Kidney (tissue), 14 donors: ENCODE results near the gene HSF2BP. TPM values are rescaled to one million over a fixed set of nuclear protein-coding genes. Genes with fewer than 3 reads are reported as not detected.
A peak's percentile ranks its signal among the peaks of the same experiment; 100 is the strongest.

ENCODE experiments used
- DNase-seq, 5 donors: peaks; one replicate each; pipeline ENCODE4 v3.0.0-alpha.2; 2013 to 2020
- FAIRE-seq: peaks from 2 replicates; lab custom pipeline; 2012; peaks lifted over from hg19 to GRCh38; lab: Jason Lieb, UNC
- H3K27ac ChIP-seq, 2 donors: one replicate each; pipeline ENCODE4 v1.7.0; 2013; ENCODE audit warnings: low read depth in 2 of 2, low read length in 2 of 2, inconsistent platforms in 1 of 2
- H3K27me3 ChIP-seq: one replicate; pipeline ENCODE4 v1.7.1; 2013; ENCODE audit warnings: low read length, inconsistent platforms; ENCODE audit not compliant: control insufficient read depth, insufficient read depth
- H3K36me3 ChIP-seq, 3 donors: one replicate each; pipeline versions ENCODE4 v1.7.0 to v1.7.1; 2013; ENCODE audit warnings: low read length in 3 of 3, control low read depth in 1 of 3, inconsistent platforms in 1 of 3; ENCODE audit not compliant: insufficient read depth in 3 of 3, control insufficient read depth in 2 of 3
- H3K4me1 ChIP-seq, 3 donors: one replicate each; pipeline versions ENCODE4 v1.7.0 to v1.7.1; 2013; ENCODE audit warnings: low read length in 3 of 3, inconsistent platforms in 1 of 3, low read depth in 1 of 3; ENCODE audit not compliant: control insufficient read depth in 2 of 3, insufficient read depth in 2 of 3
- H3K4me3 ChIP-seq, 3 donors: one replicate each; pipeline versions ENCODE4 v1.7.0 to v1.8.1; 2013; ENCODE audit warnings: low read length in 3 of 3, control low read depth in 1 of 3, inconsistent platforms in 1 of 3
- H3K9ac ChIP-seq, 3 donors: one replicate each; pipeline versions ENCODE4 v1.7.0 to v1.7.1; 2013; ENCODE audit warnings: low read length in 3 of 3, control low read depth in 1 of 3, inconsistent platforms in 1 of 3
- H3K9me3 ChIP-seq, 3 donors: one replicate each; pipeline versions ENCODE4 v1.7.0 to v1.7.1; 2013; ENCODE audit warnings: low read length in 3 of 3, control low read depth in 1 of 3, inconsistent platforms in 1 of 3; ENCODE audit not compliant: control insufficient read depth in 2 of 3, insufficient read depth in 1 of 3
- intact Hi-C: fragments of 100-400 bp; cut with DNase I; formaldehyde crosslinking; loops from one replicate; pipeline ENCODE4 v1.11.1; 2022
- polyA plus RNA-seq: library from polyadenylated mRNA; stranded (reverse); fragments of 350-450 nt; fragmentation: Illumina TruSeq; extraction: RNeasy Lipid Tissue Mini Kit (QIAGEN cat#74804); gene quantifications from one replicate; pipeline ENCODE4 v1.2.3, GENCODE V29; 2014; ENCODE audit warnings: low read depth, low replicate concordance; ENCODE audit not compliant: insufficient read depth
- total RNA-seq: library from RNA; stranded (reverse); fragmentation: NEBNext Ultra II Directional; extraction: Animal tissue kit (Norgen Biotek cat#: 25700); gene quantifications from one replicate; pipeline ENCODE4 v1.2.1, GENCODE V29; 2021
- TF ChIP-seq, protein P1 (sequence below): IDR thresholded peaks from 3 replicates; pipeline ENCODE4 v1.5.1; 2012; ENCODE audit warnings: mild to moderate bottlenecking, moderate library complexity, borderline replicate concordance; ENCODE audit not compliant: insufficient read depth; ENCODE audit errors: extremely low read depth
- donor health status: control.
- donor health status: control.
- donor health status: control.
- donor health status: control.
- donor health status: control.
- donor health status: DM: yes; HTN: yes; CAD: no.
- donor health status: Normal renal cell carcinoma (clear cell type).

The HSF2BP gene
- total and polyA plus RNA-seq, 2 donors from 2014 or later = 0.19 to 0.60 TPM

GRCh38 chr21:43627527-43627926 lies 31.8 kb downstream of the HSF2BP start:
- Histone ChIP-seq H3K9me3 (peaks cover 0 to 4% (median 0%) of the 10 kb centered on the region in 3 donors), H3K4me1 (peaks cover 0 to 2% (median 0%) of the 10 kb centered on the region in 3 donors), H3K36me3 (no peaks in the 10 kb centered on the region), H3K9ac (no peak overlapping the region), H3K4me3 (no peak overlapping the region), H3K27me3 (no peaks in the 10 kb centered on the region), H3K27ac (no peak overlapping the region)
- intact Hi-C loops = no loop called here
- TF ChIP-seq, protein P1, sequence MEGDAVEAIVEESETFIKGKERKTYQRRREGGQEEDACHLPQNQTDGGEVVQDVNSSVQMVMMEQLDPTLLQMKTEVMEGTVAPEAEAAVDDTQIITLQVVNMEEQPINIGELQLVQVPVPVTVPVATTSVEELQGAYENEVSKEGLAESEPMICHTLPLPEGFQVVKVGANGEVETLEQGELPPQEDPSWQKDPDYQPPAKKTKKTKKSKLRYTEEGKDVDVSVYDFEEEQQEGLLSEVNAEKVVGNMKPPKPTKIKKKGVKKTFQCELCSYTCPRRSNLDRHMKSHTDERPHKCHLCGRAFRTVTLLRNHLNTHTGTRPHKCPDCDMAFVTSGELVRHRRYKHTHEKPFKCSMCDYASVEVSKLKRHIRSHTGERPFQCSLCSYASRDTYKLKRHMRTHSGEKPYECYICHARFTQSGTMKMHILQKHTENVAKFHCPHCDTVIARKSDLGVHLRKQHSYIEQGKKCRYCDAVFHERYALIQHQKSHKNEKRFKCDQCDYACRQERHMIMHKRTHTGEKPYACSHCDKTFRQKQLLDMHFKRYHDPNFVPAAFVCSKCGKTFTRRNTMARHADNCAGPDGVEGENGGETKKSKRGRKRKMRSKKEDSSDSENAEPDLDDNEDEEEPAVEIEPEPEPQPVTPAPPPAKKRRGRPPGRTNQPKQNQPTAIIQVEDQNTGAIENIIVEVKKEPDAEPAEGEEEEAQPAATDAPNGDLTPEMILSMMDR = no peak
- DNase-seq (no peak), FAIRE-seq (no peak)

DNA sequence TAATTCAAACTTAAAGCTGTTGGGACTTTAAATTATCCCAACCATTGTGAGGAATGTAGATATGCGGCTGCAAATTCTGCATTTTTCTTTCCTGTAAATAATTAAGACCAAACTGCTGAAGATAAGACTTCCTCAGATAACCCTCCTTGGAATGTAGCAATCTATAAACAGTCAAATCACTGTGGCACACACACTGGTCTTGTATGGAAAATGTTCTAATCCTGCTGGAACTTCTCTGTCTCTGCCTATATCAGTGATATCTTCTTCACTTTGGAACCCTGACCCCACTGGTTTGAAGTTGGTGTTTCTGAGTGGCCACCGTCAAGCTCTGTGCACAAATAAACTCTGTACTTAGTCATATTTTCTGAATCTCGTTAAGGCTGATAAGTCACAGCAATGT lies 32.9 kb downstream of the HSF2BP start:
- Histone ChIP-seq H3K27me3 (no peaks in the 10 kb centered on the region), H3K4me3 (no peak overlapping the region), H3K9me3 (peaks cover 0 to 4% (median 0%) of the 10 kb centered on the region in 3 donors), H3K9ac (no peak overlapping the region), H3K4me1 (peaks cover 0 to 2% (median 0%) of the 10 kb centered on the region in 3 donors), H3K36me3 (no peaks in the 10 kb centered on the region), H3K27ac (no peak overlapping the region)
- no peak for DNase-seq
- intact Hi-C loops = no loop called here
- TF ChIP-seq, protein P1 = no peak
- FAIRE-seq = no peak

GRCh38 chr21:43624339-43624738 lies 34.9 kb downstream of the HSF2BP start:
- no peak overlapping the region for H3K9ac ChIP-seq
- peaks cover 0 to 4% (median 0%) of the 10 kb centered on the region in 3 donors for H3K9me3 ChIP-seq
- TF ChIP-seq, protein P1 = no peak
- no peak overlapping the region for H3K4me3 ChIP-seq
- intact Hi-C loops = no loop called here
- FAIRE-seq = no peak
- DNase-seq = peak in 3 of 5 donors; percentile 27 to 53 (median 50)
- H3K27me3 ChIP-seq = no peaks in the 10 kb centered on the region
- peaks cover 0 to 2% (median 0%) of the 10 kb centered on the region in 3 donors for H3K4me1 ChIP-seq
- H3K36me3 ChIP-seq = no peaks in the 10 kb centered on the region
- no peak overlapping the region for H3K27ac ChIP-seq

DNA sequence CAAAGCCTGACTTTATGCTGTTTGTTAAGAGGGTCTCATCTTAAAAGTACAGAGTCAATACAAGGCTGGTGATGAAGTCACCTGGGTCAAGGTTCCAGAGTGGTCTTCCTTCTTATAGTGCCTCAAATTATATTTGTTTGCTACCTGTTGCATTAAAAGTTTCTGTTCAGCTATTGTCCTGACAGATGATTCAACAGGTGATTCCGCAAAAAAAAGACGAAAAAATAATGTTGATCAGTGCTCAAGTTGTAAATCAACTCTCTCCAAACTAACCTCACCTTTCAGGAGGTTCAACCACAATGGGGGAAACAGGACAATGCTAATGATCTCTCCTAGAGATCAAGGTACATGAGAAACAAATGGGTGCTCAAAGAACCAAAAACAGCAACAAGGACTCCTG lies 35.7 kb downstream of the HSF2BP start:
- Histone ChIP-seq H3K4me1 (peaks cover 0 to 2% (median 0%) of the 10 kb centered on the region in 3 donors), H3K9me3 (no peaks in the 10 kb centered on the region), H3K27ac (no peak overlapping the region), H3K9ac (no peak overlapping the region), H3K36me3 (no peaks in the 10 kb centered on the region), H3K27me3 (no peaks in the 10 kb centered on the region), H3K4me3 (no peak overlapping the region)
- intact Hi-C loops = no loop called here
- FAIRE-seq (no peak), DNase-seq (no peak)
- TF ChIP-seq, protein P1 = no peak
